ENCODE data around the gene ERCC5. TPM values are rescaled to one million over a fixed set of nuclear protein-coding genes. Genes with fewer than 3 reads are reported as not detected.

The ERCC5 gene
- total and polyA plus RNA-seq, 11 donors, result 22.4 to 61.7 (median 31.4) TPM

DNA sequence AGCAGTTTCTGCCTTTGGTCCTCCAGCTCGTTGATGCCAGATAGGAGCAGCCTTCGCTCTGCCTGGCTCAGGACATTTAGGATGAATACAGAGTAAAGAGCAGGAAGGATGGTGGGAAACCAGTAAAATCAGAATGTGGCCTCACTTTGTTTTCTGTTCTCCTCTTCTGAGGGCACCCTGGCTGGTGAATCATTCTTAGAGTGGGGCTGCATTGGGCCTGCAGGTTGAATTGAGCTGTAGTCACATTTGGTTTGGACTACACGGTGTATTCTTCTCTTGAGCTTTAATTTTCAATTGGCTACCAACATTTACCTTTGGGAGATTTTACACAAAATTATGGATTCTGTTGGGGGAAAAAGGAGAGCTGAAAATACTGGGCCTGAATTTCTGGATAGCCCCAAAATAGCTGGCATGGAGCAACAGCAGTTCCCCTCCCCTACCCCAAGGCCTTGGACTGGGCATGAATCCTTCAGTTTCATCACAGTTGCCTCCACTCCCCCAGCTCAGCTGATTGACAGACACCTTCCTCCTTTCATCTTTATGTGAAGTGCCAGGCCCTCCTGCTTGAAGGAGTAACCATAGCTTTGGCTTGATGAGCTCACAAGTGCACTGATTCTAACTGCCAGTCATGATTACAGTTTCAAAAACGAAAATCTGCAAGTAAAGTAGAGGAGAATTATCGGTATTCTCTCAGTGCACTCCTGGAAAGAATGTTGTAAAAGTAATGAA lies 24.3 kb downstream of the ERCC5 start:
- Histone ChIP-seq H3K27ac (no peak overlapping the region), H3K36me3 (peaks cover 2 to 98% (median 81%) of the 10 kb centered on the region in 9 donors), H3K9me3 (no peaks in the 10 kb centered on the region), H3K27me3 (no peaks in the 10 kb centered on the region), H3K4me1 (peaks cover 0 to 27% (median 12%) of the 10 kb centered on the region in 12 donors), H3K4me3 (no peak overlapping the region)
- intact Hi-C loops (cut with DNase I), result loop anchor here in 1 of 10 donors (5.0 kb wide), 1 partner anchor 47 kb away; no protein-coding TSS in a partner anchor
- DNase-seq, result no peak
- ATAC-seq, result peak in 3 of 4 donors; percentile 11 to 19 (median 15)
- TF ChIP-seq POLR2A (IDR thresholded peaks at IDR 0.05) (no peak), CTCF (IDR thresholded peaks at IDR 0.05) (no peak)
- WGBS, 4 donors, result 48 to 62% (median 55%) methylated on average over 5 of the region's 5 CpGs

GRCh38 chr13:102870677-102871415 lies 25.0 kb downstream of the ERCC5 start:
- no peaks in the 10 kb centered on the region for H3K27me3 ChIP-seq
- H3K27ac ChIP-seq, result peak overlapping the region in 3 of 12 donors; percentile 5 to 25 (median 22)
- H3K4me3 ChIP-seq, result no peak overlapping the region
- intact Hi-C loops (cut with DNase I), result no loop called here
- TF ChIP-seq CTCF (IDR thresholded peaks at IDR 0.05) (peak; percentile 69 to 84 (median 80)), POLR2A (IDR thresholded peaks at IDR 0.05) (no peak)
- H3K4me1 ChIP-seq, result peaks cover 0 to 27% (median 12%) of the 10 kb centered on the region in 12 donors
- 48 to 54% (median 53%) methylated on average over 22 of the region's 22 CpGs for WGBS, 4 donors
- no peaks in the 10 kb centered on the region for H3K9me3 ChIP-seq
- peak; percentile 75 to 90 (median 86) for ATAC-seq
- DNase-seq, result peak; percentile 44 to 73 (median 59)
- H3K36me3 ChIP-seq, result peaks cover 2 to 98% (median 81%) of the 10 kb centered on the region in 9 donors

DNA sequence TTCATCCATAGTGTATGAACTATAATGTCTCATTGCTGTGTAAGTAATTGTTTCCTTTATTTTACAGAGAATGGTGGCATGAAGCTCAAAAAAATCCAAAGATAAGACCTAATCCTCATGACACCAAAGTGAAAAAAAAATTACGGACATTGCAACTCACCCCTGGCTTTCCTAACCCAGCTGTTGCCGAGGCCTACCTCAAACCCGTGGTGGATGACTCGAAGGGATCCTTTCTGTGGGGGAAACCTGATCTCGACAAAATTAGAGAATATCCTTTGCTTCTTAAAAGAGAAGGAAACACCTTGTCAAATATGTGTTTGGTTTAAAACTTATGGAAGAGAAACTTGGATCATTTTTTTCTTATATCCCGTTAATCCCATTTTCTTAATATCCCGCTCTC lies 26.3 kb downstream of the ERCC5 start:
- peaks cover 0 to 98% (median 81%) of the 10 kb centered on the region in 9 donors for H3K36me3 ChIP-seq
- no peaks in the 10 kb centered on the region for H3K27me3 ChIP-seq
- no peak overlapping the region for H3K4me3 ChIP-seq
- no peaks in the 10 kb centered on the region for H3K9me3 ChIP-seq
- H3K27ac ChIP-seq, result no peak overlapping the region
- TF ChIP-seq POLR2A (IDR thresholded peaks at IDR 0.05), result no peak
- no peak for TF ChIP-seq CTCF (IDR thresholded peaks at IDR 0.05)
- DNase-seq, result no peak
- intact Hi-C loops (cut with DNase I), result no loop called here
- 89 to 92% (median 90%) methylated on average over 7 of the region's 7 CpGs for WGBS, 4 donors
- H3K4me1 ChIP-seq, result peaks cover 0 to 30% (median 12%) of the 10 kb centered on the region in 12 donors
- no peak for ATAC-seq

DNA sequence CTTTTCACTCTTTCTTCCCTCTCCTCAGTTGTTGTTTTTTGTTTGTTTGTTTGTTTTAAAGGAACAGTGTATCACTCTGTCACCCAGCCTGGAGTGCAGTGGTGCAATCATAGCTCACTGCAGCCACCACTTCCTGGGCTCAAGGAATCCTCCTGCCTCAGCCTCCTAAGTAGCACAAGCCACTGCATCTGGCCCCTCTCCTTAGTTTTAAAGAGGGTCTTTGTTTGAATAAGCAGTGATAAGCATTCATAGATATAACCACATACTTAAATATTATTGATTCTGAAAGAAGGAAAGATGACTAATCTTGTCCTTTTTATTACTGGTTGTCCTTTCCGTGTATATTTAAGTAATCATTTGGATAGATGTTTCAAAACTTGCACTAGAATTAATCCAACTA lies 26.7 kb downstream of the ERCC5 start:
- TF ChIP-seq POLR2A (IDR thresholded peaks at IDR 0.05), result no peak
- WGBS, 4 donors, result 86 to 95% (median 94%) methylated on average over 1 of the region's 1 CpG
- peaks cover 0 to 98% (median 77%) of the 10 kb centered on the region in 9 donors for H3K36me3 ChIP-seq
- H3K4me3 ChIP-seq, result no peak overlapping the region
- intact Hi-C loops (cut with DNase I), result no loop called here
- H3K4me1 ChIP-seq, result peaks cover 0 to 34% (median 14%) of the 10 kb centered on the region in 12 donors
- DNase-seq (no peak), ATAC-seq (no peak)
- H3K9me3 ChIP-seq, result no peaks in the 10 kb centered on the region
- H3K27me3 ChIP-seq, result no peaks in the 10 kb centered on the region
- no peak overlapping the region for H3K27ac ChIP-seq

Data from heart left ventricle (tissue), 16 donors.